ENCODE data around the gene FAM114A1.
"Not testable (repeated sequence)": the region's sequence is repeated elsewhere in the genome, so short reads cannot be mapped to it uniquely, and the experiment has no call there.

FAM114A1 gene

DNA sequence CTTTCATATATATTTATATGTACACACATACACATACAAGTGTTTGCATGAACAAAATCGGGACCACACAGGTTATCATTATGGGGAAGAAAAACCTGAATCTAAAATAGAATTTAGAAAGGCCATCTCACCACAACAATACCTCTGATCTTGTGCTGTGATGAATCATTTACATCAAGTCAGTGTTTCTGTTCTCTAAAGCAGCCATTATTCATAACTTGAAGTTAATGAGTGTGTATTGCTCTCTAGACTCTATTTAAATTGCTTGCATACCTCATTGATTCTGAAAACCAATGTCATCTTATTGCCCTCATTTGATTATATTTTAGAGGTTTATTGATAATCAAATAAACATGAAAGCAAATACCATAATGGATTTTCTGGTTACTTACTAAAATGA, 71.6 kb downstream of the FAM114A1 start:
- H4K20me1 ChIP-seq (ENCODE audit: insufficient read depth, low read length, poor library complexity, severe bottlenecking), result no peaks in the 10 kb centered on the region
- H3K9me2 ChIP-seq (replicated peaks; ENCODE audit: low read depth, low read length), result no peaks in the 10 kb centered on the region
- H3K9ac ChIP-seq (ENCODE audit: low read depth, low read length, poor library complexity, severe bottlenecking), result no peak overlapping the region
- H3K79me2 ChIP-seq (ENCODE audit: insufficient read depth, low read length), result no peaks in the 10 kb centered on the region
- no peaks in the 10 kb centered on the region for H3K4me1 ChIP-seq (ENCODE audit: insufficient read depth, low read length, poor library complexity, severe bottlenecking)
- no peak overlapping the region for H3K4me3 ChIP-seq (ENCODE audit: low read length, poor library complexity, severe bottlenecking)
- H3F3A ChIP-seq (ENCODE audit: low read depth), result no peaks in the 10 kb centered on the region
- H3K36me3 ChIP-seq (ENCODE audit: insufficient read depth, low read length), result no peaks in the 10 kb centered on the region
- H3K4me2 ChIP-seq (ENCODE audit: low read depth, low read length, poor library complexity, severe bottlenecking), result no peak overlapping the region
- no peaks in the 10 kb centered on the region for H3K9me3 ChIP-seq (ENCODE audit: insufficient read depth, low read depth, low read length)
- H3K27me3 ChIP-seq (ENCODE audit: insufficient read depth, low read length, poor library complexity, severe bottlenecking), result no peaks in the 10 kb centered on the region
- no peak overlapping the region for H2AFZ ChIP-seq (ENCODE audit: low read length)
- no peak for TF ChIP-seq CTCF (conservative IDR thresholded peaks at IDR 0.05; ENCODE audit: low read length)

- H3K79me2 ChIP-seq (ENCODE audit: insufficient read depth, low read length), result no peaks in the 10 kb centered on the region
- no peaks in the 10 kb centered on the region for H3F3A ChIP-seq (ENCODE audit: low read depth)
- no peaks in the 10 kb centered on the region for H3K9me3 ChIP-seq (ENCODE audit: insufficient read depth, low read depth, low read length)
- no peak overlapping the region for H3K4me2 ChIP-seq (ENCODE audit: low read depth, low read length, poor library complexity, severe bottlenecking)
- no peak overlapping the region for H3K9ac ChIP-seq (ENCODE audit: low read depth, low read length, poor library complexity, severe bottlenecking)
- H4K20me1 ChIP-seq (ENCODE audit: insufficient read depth, low read length, poor library complexity, severe bottlenecking), result no peaks in the 10 kb centered on the region
- no peaks in the 10 kb centered on the region for H3K9me2 ChIP-seq (replicated peaks; ENCODE audit: low read depth, low read length)
- TF ChIP-seq CTCF (conservative IDR thresholded peaks at IDR 0.05; ENCODE audit: low read length) (no peak), EZH2phosphoT487 (IDR thresholded peaks at IDR 0.05; ENCODE audit: borderline replicate concordance) (no peak)
- no peak overlapping the region for H3K4me3 ChIP-seq (ENCODE audit: low read length, poor library complexity, severe bottlenecking)
- H3K4me1 ChIP-seq (ENCODE audit: insufficient read depth, low read length, poor library complexity, severe bottlenecking), result no peaks in the 10 kb centered on the region
- H2AFZ ChIP-seq (ENCODE audit: low read length), result 0 out of 2 replicates have a peak overlapping the region, but pooled peaks have one; percentile 20
- no peaks in the 10 kb centered on the region for H3K36me3 ChIP-seq (ENCODE audit: insufficient read depth, low read length)
- no peaks in the 10 kb centered on the region for H3K27me3 ChIP-seq (ENCODE audit: insufficient read depth, low read length, poor library complexity, severe bottlenecking)
These were observed 72.9 kb downstream of the FAM114A1 start for GRCh38 chr4:38940476-38940875.

DNA sequence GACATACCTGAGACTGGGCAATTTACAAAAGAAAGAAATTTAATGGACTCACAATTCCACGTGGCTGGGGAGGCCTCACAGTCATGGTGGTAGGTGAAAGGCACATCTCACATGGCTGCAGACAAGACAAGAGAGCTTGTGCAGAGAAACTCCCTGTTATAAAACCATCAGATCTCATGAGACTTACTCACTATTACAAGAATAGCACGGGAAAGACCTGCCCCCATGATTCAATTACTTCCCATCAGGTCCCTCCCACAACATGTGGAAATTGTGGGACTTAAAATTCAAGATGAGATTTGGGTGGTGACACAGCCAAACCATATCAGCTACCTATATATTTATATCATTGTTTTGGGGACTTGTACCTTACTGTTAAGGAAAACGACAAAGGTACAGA, 74.3 kb downstream of the FAM114A1 start:
- not testable (repeated sequence) for H4K20me1 ChIP-seq (ENCODE audit: insufficient read depth, low read length, poor library complexity, severe bottlenecking); H3K36me3 ChIP-seq (ENCODE audit: insufficient read depth, low read length); H3K27me3 ChIP-seq (ENCODE audit: insufficient read depth, low read length, poor library complexity, severe bottlenecking); H2AFZ ChIP-seq (ENCODE audit: low read length); H3K4me3 ChIP-seq (ENCODE audit: low read length, poor library complexity, severe bottlenecking); H3K4me2 ChIP-seq (ENCODE audit: low read depth, low read length, poor library complexity, severe bottlenecking); H3K79me2 ChIP-seq (ENCODE audit: insufficient read depth, low read length); H3K9me3 ChIP-seq (ENCODE audit: insufficient read depth, low read depth, low read length); H3F3A ChIP-seq (ENCODE audit: low read depth); H3K9me2 ChIP-seq (replicated peaks; ENCODE audit: low read depth, low read length); H3K9ac ChIP-seq (ENCODE audit: low read depth, low read length, poor library complexity, severe bottlenecking); H3K4me1 ChIP-seq (ENCODE audit: insufficient read depth, low read length, poor library complexity, severe bottlenecking)

DNA sequence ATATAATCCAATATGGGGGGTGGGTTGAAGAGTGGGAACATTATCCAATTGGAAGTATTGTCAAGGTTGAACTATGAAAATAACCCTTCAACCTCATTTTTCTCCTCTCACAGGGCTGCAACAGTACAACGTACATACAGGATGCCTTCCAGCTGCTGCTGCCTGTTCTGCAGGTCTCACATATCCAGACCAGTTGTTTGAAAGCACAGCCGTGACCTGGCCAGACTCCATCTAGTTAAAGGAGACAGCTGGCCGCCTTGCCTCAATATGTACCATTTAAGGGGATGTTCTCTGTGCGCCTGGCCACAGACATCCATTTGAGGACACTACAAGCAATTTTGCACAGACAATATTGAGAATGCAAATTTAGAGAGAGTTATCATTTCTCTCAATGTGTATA, 75.7 kb downstream of the FAM114A1 start:
- H3K36me3 ChIP-seq (ENCODE audit: insufficient read depth, low read length), result no peaks in the 10 kb centered on the region
- no peaks in the 10 kb centered on the region for H3K27me3 ChIP-seq (ENCODE audit: insufficient read depth, low read length, poor library complexity, severe bottlenecking)
- no peaks in the 10 kb centered on the region for H3K9me3 ChIP-seq (ENCODE audit: insufficient read depth, low read depth, low read length)
- no peaks in the 10 kb centered on the region for H3K79me2 ChIP-seq (ENCODE audit: insufficient read depth, low read length)
- H3K9ac ChIP-seq (ENCODE audit: low read depth, low read length, poor library complexity, severe bottlenecking), result no peak overlapping the region
- H3K4me3 ChIP-seq (ENCODE audit: low read length, poor library complexity, severe bottlenecking), result no peak overlapping the region
- H3K4me2 ChIP-seq (ENCODE audit: low read depth, low read length, poor library complexity, severe bottlenecking), result no peak overlapping the region
- no peaks in the 10 kb centered on the region for H3F3A ChIP-seq (ENCODE audit: low read depth)
- no peak overlapping the region for H2AFZ ChIP-seq (ENCODE audit: low read length)
- TF ChIP-seq CTCF (conservative IDR thresholded peaks at IDR 0.05; ENCODE audit: low read length) (no peak), EZH2phosphoT487 (IDR thresholded peaks at IDR 0.05; ENCODE audit: borderline replicate concordance) (no peak)
- H3K9me2 ChIP-seq (replicated peaks; ENCODE audit: low read depth, low read length), result no peaks in the 10 kb centered on the region
- H4K20me1 ChIP-seq (ENCODE audit: insufficient read depth, low read length, poor library complexity, severe bottlenecking), result no peaks in the 10 kb centered on the region
- H3K4me1 ChIP-seq (ENCODE audit: insufficient read depth, low read length, poor library complexity, severe bottlenecking), result peaks cover 1% of the 10 kb centered on the region
